K562 (cell line): ENCODE results near the gene PAQR4. TPM values are rescaled to one million over a fixed set of nuclear protein-coding genes. Genes with fewer than 3 reads are reported as not detected.

Experiments used
- ATAC-seq: fragments of 200-7000 bp; cut with Tn5 transposase; 3 replicates; pipeline ENCODE4 v1.9.1; 2020; ENCODE audit warnings: moderate library complexity
- BruUV-seq: library from RNA; stranded (reverse); fragments of 400-500 nt; replicated peaks from 2 replicates; lab custom pipeline; 2021; lab: Mats Ljungman, UMichigan
- CTCF ChIA-PET: fragments of 300-600 bp; formaldehyde crosslinking; extraction: SDS; loops from one replicate; lab custom pipeline; 2021; ENCODE audit warnings: low intra/inter-chr PET ratio; lab: Yijun Ruan, JAX
- POLR2A ChIA-PET: fragments of 300-600, 350-650 bp; sonication (Branson Sonifier 250); formaldehyde crosslinking; extraction: SDS; loops from one replicate; lab custom pipeline; 2021; ENCODE audit warnings: antibody characterized with exemption, inconsistent platforms; lab: Yijun Ruan, JAX
- DNase-seq, 4 experiments: peaks; one replicate each; pipeline versions ENCODE4 v3.0.0 to v3.0.0-alpha.2; 2011 to 2018; ENCODE audit warnings: low spot score in 3 of 4, mixed read lengths in 3 of 4; ENCODE audit errors: extremely low read depth in 1 of 4
- FAIRE-seq: peaks from 2 replicates; lab custom pipeline; 2011; peaks lifted over from hg19 to GRCh38; lab: Jason Lieb, UNC
- H2AFZ ChIP-seq: 2 replicates; pipeline ENCODE4 v1.6.0; 2011; ENCODE audit warnings: low read depth, low read length, control low read depth, inconsistent platforms
- H3K27ac ChIP-seq: fragments of 200-600 bp; 3 replicates; pipeline ENCODE4 v1.8.0; 2011; ENCODE audit warnings: low read depth, mild to moderate bottlenecking, control low read depth, inconsistent platforms, low read length, moderate library complexity, mixed read lengths; ENCODE audit errors: extremely low read depth
- H3K27me3 ChIP-seq, 2 experiments: fragments of 300-600 bp in 1 of 2; 2 replicates in 1 of 2; 3 replicates in 1 of 2; pipeline versions ENCODE4 v1.6.0 to v1.8.0; 2011; ENCODE audit warnings: inconsistent platforms in 2 of 2, low read length in 2 of 2, mild to moderate bottlenecking in 1 of 2, mixed read lengths in 1 of 2, moderate library complexity in 1 of 2; ENCODE audit not compliant: control insufficient read depth in 2 of 2, insufficient read depth in 2 of 2
- H3K36me3 ChIP-seq: fragments of 300-600 bp; 3 replicates; pipeline ENCODE4 v1.8.0; 2011; ENCODE audit warnings: mild to moderate bottlenecking, low read length, inconsistent platforms; ENCODE audit not compliant: control insufficient read depth, insufficient read depth
- H3K4me1 ChIP-seq, 2 experiments: fragments of 200-600 bp in 1 of 2; replicated peaks in 1 of 2; 2 replicates in 1 of 2; 3 replicates in 1 of 2; pipeline versions ENCODE4 v1.5.1 to v1.8.0; 2011; ENCODE audit warnings: inconsistent platforms in 2 of 2, low read length in 2 of 2, mild to moderate bottlenecking in 1 of 2, mixed read lengths in 1 of 2, moderate library complexity in 1 of 2; ENCODE audit not compliant: control insufficient read depth in 2 of 2, insufficient read depth in 2 of 2
- H3K4me2 ChIP-seq: 2 replicates; pipeline ENCODE4 v1.6.1; 2011; ENCODE audit warnings: low read length, control low read depth, inconsistent platforms, mixed read lengths; ENCODE audit not compliant: insufficient read depth
- H3K4me3 ChIP-seq: fragments of 200-600 bp; sonication (generic), shearing (Covaris generic); 2 replicates; pipeline ENCODE4 v1.5.1; 2016; ENCODE audit warnings: control low read depth, inconsistent platforms
- H3K79me2 ChIP-seq: fragments of 200-600 bp; 3 replicates; pipeline ENCODE4 v1.8.0; 2011; ENCODE audit warnings: low read length, inconsistent platforms; ENCODE audit not compliant: control insufficient read depth, insufficient read depth
- H3K9ac ChIP-seq, 2 experiments: 2 replicates each; pipeline versions ENCODE4 v1.6.0 to v1.6.1; 2011; ENCODE audit warnings: low read depth in 2 of 2, low read length in 2 of 2, control low read depth in 1 of 2, inconsistent platforms in 1 of 2, mild to moderate bottlenecking in 1 of 2, mixed read lengths in 1 of 2; ENCODE audit not compliant: insufficient read depth in 1 of 2
- H3K9me1 ChIP-seq: one replicate; pipeline ENCODE4 v1.6.0; 2011; ENCODE audit warnings: inconsistent platforms, mild to moderate bottlenecking, low read length, moderate library complexity; ENCODE audit not compliant: control insufficient read depth, insufficient read depth
- H3K9me3 ChIP-seq: replicated peaks from 2 replicates; pipeline ENCODE4 v1.5.1; 2011; ENCODE audit warnings: low read depth, low read length, inconsistent platforms; ENCODE audit not compliant: control insufficient read depth, insufficient read depth
- H4K20me1 ChIP-seq: replicated peaks from 2 replicates; pipeline ENCODE4 v1.6.1; 2011; ENCODE audit warnings: low read length, inconsistent platforms, mixed read lengths; ENCODE audit not compliant: control insufficient read depth, insufficient read depth
- EGR1 ChIP-seq: fragments of 450-650 bp; conservative IDR thresholded peaks from 2 replicates; pipeline ENCODE4 v1.6.1; 2017; ENCODE audit warnings: mild to moderate bottlenecking
- ELF1 ChIP-seq: fragments of 200-800 bp; sonication (Bioruptor generic); IDR thresholded peaks from 2 replicates; pipeline ENCODE4 v1.6.1; 2016; ENCODE audit warnings: missing genetic modification characterization, missing compliant biosample characterization
- ETS1 ChIP-seq: conservative IDR thresholded peaks from 2 replicates; pipeline ENCODE4 v1.6.1; 2011; ENCODE audit warnings: low read depth, mild to moderate bottlenecking, low read length; ENCODE audit not compliant: control insufficient read depth
- FOXK1 ChIP-seq: sonication (generic); formaldehyde crosslinking; IDR thresholded peaks from 2 replicates; pipeline ENCODE4 v1.8.0; 2022; ENCODE audit warnings: missing genetic modification reagents, mild to moderate bottlenecking, borderline replicate concordance
- GTF2A2 ChIP-seq: IDR thresholded peaks from 2 replicates; pipeline ENCODE4 v1.6.1; 2016; ENCODE audit warnings: mild to moderate bottlenecking, missing genetic modification characterization, missing compliant biosample characterization
- HDGF ChIP-seq: fragments of 450-650 bp; IDR thresholded peaks from 2 replicates; pipeline ENCODE4 v1.6.1; 2016
- MEIS2 ChIP-seq: fragments of 450-650 bp; IDR thresholded peaks from 2 replicates; pipeline ENCODE4 v1.6.1; 2014; ENCODE audit warnings: mild to moderate bottlenecking; ENCODE audit not compliant: partially characterized antibody
- MNT ChIP-seq, 2 experiments: fragments of 450-650 bp; conservative IDR thresholded peaks; 2 replicates each; pipeline ENCODE4 v1.6.1; 2017; ENCODE audit warnings: mild to moderate bottlenecking in 2 of 2, moderate library complexity in 2 of 2
- MXI1 ChIP-seq: IDR thresholded peaks from 2 replicates; pipeline ENCODE4 v1.6.1; 2011; ENCODE audit warnings: low read depth, mild to moderate bottlenecking, improper control_type of control experiment, low read length
- NFIC ChIP-seq: fragments of 450-650 bp; IDR thresholded peaks from 2 replicates; pipeline ENCODE4 v1.6.1; 2017; ENCODE audit warnings: mild to moderate bottlenecking, inconsistent platforms
- PKNOX1 ChIP-seq: fragments of 450-650 bp; IDR thresholded peaks from 2 replicates; pipeline ENCODE4 v1.6.1; 2016
- SIRT6 ChIP-seq: IDR thresholded peaks from one replicate; pipeline ENCODE4 v1.6.1; 2012; ENCODE audit warnings: low read depth, mild to moderate bottlenecking, control low read depth, inconsistent platforms, low read length, moderate library complexity
- SRSF3 ChIP-seq: fragments of 200-400 bp; formaldehyde crosslinking; IDR thresholded peaks from 2 replicates; pipeline ENCODE4 v1.6.1; 2016; ENCODE audit warnings: mild to moderate bottlenecking, low read length, moderate library complexity; ENCODE audit not compliant: insufficient read depth
- ZBTB7A ChIP-seq: IDR thresholded peaks from 2 replicates; pipeline ENCODE4 v1.6.1; 2011; ENCODE audit warnings: low read depth, mild to moderate bottlenecking, low read length, moderate library complexity, borderline replicate concordance; ENCODE audit not compliant: control insufficient read depth
- ZFP36 ChIP-seq: fragments of 150-350 bp; IDR thresholded peaks from 2 replicates; pipeline ENCODE4 v1.6.1; 2018; ENCODE audit warnings: low read length, low read depth; ENCODE audit not compliant: partially characterized antibody
- ZNF165 ChIP-seq: fragments of 250-450 bp; sonication (Bioruptor Pico); IDR thresholded peaks from 2 replicates; pipeline ENCODE4 v1.4.0; 2020; ENCODE audit warnings: borderline replicate concordance
- ZNF174 ChIP-seq: fragments of 250-450 bp; sonication (Bioruptor Pico); IDR thresholded peaks from 2 replicates; pipeline ENCODE4 v1.4.0; 2020; ENCODE audit warnings: mild to moderate bottlenecking
- WGBS: fragments of 100-300 bp; shearing (Covaris generic); methylation state at CpG from one replicate; pipeline ENCODE4 v1.1.6; 2016; ENCODE audit warnings: low coverage, mixed read lengths; ENCODE audit not compliant: insufficient coverage; ENCODE audit errors: missing lambda C conversion rate; 5-methylcytosine and 5-hydroxymethylcytosine counted together
- in situ Hi-C: fragments of 300-500 bp; cut with MboI; formaldehyde crosslinking; loops from 4 replicates; pipeline ENCODE4 v1.15.0; 2018; ENCODE audit warnings: inconsistent platforms, mixed read lengths
- intact Hi-C: fragments of 100-400 bp; cut with micrococcal nuclease; formaldehyde crosslinking; loops from 2 replicates; pipeline ENCODE4 v1.14.2; 2022
- polyA plus RNA-seq, 8 experiments: library from polyadenylated mRNA; depleted of rRNA in 4 of 8; stranded (reverse) in 5 of 8; unstranded in 3 of 8; fragments of >200 nt; fragmentation: Nextera tagmentation in 2 of 8; fragmentation: Illumina TruSeq in 1 of 8; extraction: Ambion mirVana in 2 of 8; extraction: Trizol in 1 of 8; gene quantifications; 2 replicates each; pipeline versions ENCODE4 v1.2.1 to v1.2.3, GENCODE V29; 2011 to 2014; ENCODE audit warnings: inconsistent platforms in 1 of 8, missing spikeins in 1 of 8
- total RNA-seq, 7 experiments: library from RNA; depleted of rRNA in 6 of 7; stranded (reverse); fragments of >200 nt in 6 of 7; fragmentation: Illumina TruSeq in 2 of 7; extraction: Trizol in 2 of 7; gene quantifications; 2 replicates each; pipeline versions ENCODE4 v1.2.1 to v1.2.3, GENCODE V29; 2011 to 2021; ENCODE audit warnings: low replicate concordance in 1 of 7

The PAQR4 gene
- total and polyA plus RNA-seq, 9 of the 15 experiments (the other 6 are each of a cell fraction or from before 2014, with no cell fraction given): 0.62 to 40.4 (median 19.5) TPM

DNA sequence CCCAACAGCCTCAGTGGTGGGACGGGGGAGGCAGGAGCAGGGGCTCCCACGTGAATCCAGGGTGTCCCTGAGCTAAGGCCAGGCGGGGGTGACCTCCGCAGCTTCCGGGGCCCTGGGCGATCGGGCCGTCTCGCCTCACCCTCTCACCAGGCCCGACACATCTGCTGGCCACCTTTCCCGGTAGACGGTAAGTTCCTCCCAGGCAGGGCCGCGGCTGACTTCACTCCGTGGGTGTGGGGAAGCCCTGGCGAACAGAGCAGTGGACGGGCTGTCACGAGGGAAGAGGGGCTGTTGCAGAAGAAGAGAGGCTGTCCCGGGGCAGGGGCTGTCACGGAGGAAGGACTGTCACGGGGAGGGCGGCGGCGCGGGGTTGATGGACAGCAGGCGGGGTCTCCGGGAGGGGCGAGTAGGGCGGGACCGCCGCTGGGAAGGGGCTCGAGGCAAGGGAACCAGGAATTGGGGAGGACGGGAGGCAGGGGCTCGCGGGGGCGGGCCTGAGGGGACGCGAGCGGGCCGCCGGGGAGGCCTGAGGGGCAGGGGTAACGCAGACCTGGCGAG is 10.6 kb downstream of the PAQR4 start:
- H2AFZ ChIP-seq: peak overlapping the region; percentile 12; the same call in 1 of the 2 replicates
- POLR2A ChIA-PET: interaction anchor here (0.6 to 3.5 kb wide), 6 partner anchors 7 to 1202 kb away, joined by 3 to 23 read pairs (median 4); partner anchors contain the start of genes KREMEN2 and PAQR4
- no peaks in the 10 kb centered on the region for H3K9me1 ChIP-seq
- H3K4me3 ChIP-seq: peak overlapping the region; percentile 63
- DNase-seq: peak; percentile 69 to 82 (median 78)
- peak; percentile 39 for ATAC-seq
- peaks cover 48% of the 10 kb centered on the region; the same call in 2 of the 3 replicates for H3K36me3 ChIP-seq
- peak overlapping the region; percentile 97 to 100 for H3K9ac ChIP-seq
- H3K4me2 ChIP-seq: peak overlapping the region; percentile 97
- peak overlapping the region; percentile 99 for H3K27ac ChIP-seq
- H4K20me1 ChIP-seq: no peaks in the 10 kb centered on the region; the same call in 1 of the 2 replicates
- H3K4me1 ChIP-seq: peaks cover 19 to 83% of the 10 kb centered on the region in 2 experiments
- CTCF ChIA-PET: interaction anchor here (0.6 kb wide), 1 partner anchor 40 kb away, joined by 6 read pairs; no protein-coding TSS in a partner anchor
- H3K79me2 ChIP-seq: peaks cover 47% of the 10 kb centered on the region
- H3K9me3 ChIP-seq: no peaks in the 10 kb centered on the region
- in situ Hi-C loops (no loop called here), intact Hi-C loops (loop anchor here (2.0 to 5.0 kb wide), 3 partner anchors 52 to 107 kb away; no protein-coding TSS in a partner anchor)
- H3K27me3 ChIP-seq: no peaks in the 10 kb centered on the region
- BruUV-seq: TSS peak; percentile 43
- under 1% methylated on average over 27 of the region's 43 CpGs for WGBS
- FAIRE-seq: no peak
- peak in 1 of 2 experiments; percentile 54; a peak in 1 of 4 replicates for TF ChIP-seq MNT (conservative IDR thresholded peaks at IDR 0.05)
- peak; percentile 37 for TF ChIP-seq NFIC
- peak; percentile 20 for TF ChIP-seq ZFP36
- TF ChIP-seq SRSF3: no peak
- TF ChIP-seq SIRT6: no peak
- TF ChIP-seq ELF1 (tag): peak; percentile 41; the same call in 1 of the 2 replicates
- 0 out of 2 replicates have a peak, but pooled peaks have one; percentile 20 for TF ChIP-seq MXI1
- peak; percentile 96 for TF ChIP-seq PKNOX1
- peak; percentile 34; the same call in 1 of the 2 replicates for TF ChIP-seq ETS1
- TF ChIP-seq ZBTB7A: peak; percentile 77; the same call in 1 of the 2 replicates
- no peak for TF ChIP-seq ZNF174 (CRISPR knock-in tag)
- TF ChIP-seq MEIS2: peak; percentile 23
- peak; percentile 69; the same call in 1 of the 2 replicates for TF ChIP-seq FOXK1 (CRISPR knock-in tag)
- TF ChIP-seq EGR1: 0 out of 2 replicates have a peak, but pooled peaks have one; percentile 5
- TF ChIP-seq GTF2A2 (tag): no peak
- no peak for TF ChIP-seq ZNF165 (CRISPR knock-in tag)
- peak; percentile 57; the same call in 1 of the 2 replicates for TF ChIP-seq HDGF
